ENCODE results near the gene HDAC4. TPM values are rescaled to one million over a fixed set of nuclear protein-coding genes. Genes with fewer than 3 reads are reported as not detected.

The HDAC4 gene
- total RNA-seq, 2 donors from 2014 or later = 34.1 to 39.1 TPM

DNA sequence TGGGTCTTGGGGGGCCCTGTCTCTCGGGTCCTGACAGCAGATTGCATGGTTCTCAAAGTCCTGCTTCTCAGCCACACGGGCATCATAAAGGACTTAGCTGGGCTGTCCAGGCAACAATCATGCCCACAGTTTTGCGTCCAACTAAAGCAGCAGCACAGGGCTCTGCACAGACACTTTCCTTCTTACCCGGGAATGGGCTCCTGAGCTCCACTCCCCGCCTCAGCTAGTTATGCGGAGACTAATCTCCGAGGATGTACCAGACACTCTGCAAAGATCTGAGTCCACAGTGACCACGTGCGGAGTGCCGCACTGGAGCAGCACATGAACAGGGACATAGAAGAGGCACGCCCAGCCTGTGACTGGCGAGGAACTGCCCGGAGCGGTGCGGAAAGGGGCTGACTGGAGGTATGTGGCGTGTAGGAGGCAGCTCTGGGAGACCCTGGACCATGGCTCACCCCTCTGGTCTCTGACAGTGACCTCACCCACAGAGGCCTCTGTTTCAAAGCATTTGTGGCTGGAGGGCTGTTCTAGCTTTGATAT is 270.0 kb downstream of the HDAC4 start:
- ATAC-seq (no peak), DNase-seq (ENCODE audit: low spot score in 2 of 2) (no peak)
- H3K27ac Mint-ChIP-seq = peak overlapping the region in 1 of 2 donors; percentile 55
- H3K36me3 Mint-ChIP-seq = peaks cover 0 to 1% of the 10 kb centered on the region in 2 donors
- no peaks in the 10 kb centered on the region for H3K9me3 Mint-ChIP-seq

DNA sequence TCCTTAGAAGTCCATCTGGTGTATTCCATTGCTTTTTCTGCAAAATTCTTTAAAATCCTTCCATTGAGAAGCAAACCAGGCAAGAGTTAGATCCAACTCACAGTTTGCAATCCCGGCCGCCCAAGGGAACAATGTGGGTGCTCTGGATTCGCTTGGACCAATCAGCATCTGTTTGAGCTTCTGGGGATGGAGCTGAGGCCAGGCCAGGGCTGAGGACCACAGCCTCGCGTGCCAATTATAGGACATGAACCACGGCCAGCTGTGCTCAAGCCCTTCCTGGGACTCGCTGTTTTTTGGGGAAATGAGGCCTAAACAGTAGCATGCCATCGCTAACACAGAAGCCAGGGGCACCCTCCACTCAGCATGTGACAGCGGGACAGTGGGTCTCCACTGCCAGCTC is 270.8 kb downstream of the HDAC4 start:
- H3K9me3 Mint-ChIP-seq = peaks cover 0 to 6% of the 10 kb centered on the region in 2 donors
- no peak overlapping the region for H3K27ac Mint-ChIP-seq
- peaks cover 8 to 9% of the 10 kb centered on the region in 2 donors for H3K36me3 Mint-ChIP-seq
- DNase-seq (ENCODE audit: low spot score in 2 of 2) (no peak), ATAC-seq (no peak)

- peaks cover 0 to 8% of the 10 kb centered on the region in 2 donors for H3K9me3 Mint-ChIP-seq
- ATAC-seq = no peak
- no peak for DNase-seq (ENCODE audit: low spot score in 2 of 2)
- no peak overlapping the region for H3K27ac Mint-ChIP-seq
- peaks cover 12 to 14% of the 10 kb centered on the region in 2 donors for H3K36me3 Mint-ChIP-seq
Observed at GRCh38 chr2:239129147-239129920, 271.5 kb downstream of the HDAC4 start.

- ATAC-seq (no peak), DNase-seq (ENCODE audit: low spot score in 2 of 2) (no peak)
- peaks cover 0 to 8% of the 10 kb centered on the region in 2 donors for H3K9me3 Mint-ChIP-seq
- H3K27ac Mint-ChIP-seq = no peak overlapping the region
- H3K36me3 Mint-ChIP-seq = peaks cover 12 to 14% of the 10 kb centered on the region in 2 donors
Observed at GRCh38 chr2:239128706-239129105, 272.1 kb downstream of the HDAC4 start.

DNA sequence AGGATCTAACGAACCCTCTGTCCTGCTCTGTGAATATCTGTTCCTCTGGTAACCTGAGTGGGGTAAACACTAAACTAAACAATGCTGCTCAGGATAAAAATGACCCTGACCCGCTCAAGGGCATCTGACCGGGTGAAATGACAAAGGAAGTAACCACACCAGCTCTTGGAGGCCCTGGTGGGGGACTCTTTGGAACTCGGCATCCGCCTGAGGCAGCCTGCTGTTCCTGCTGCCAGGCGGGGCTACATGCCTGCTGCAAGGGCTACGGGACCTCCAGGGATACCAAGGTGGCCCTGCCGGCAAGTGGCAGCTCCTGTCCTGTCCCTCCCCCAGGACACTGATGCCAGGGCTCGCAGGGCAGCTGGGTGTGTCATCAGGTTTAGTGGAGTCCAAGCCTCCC is 273.3 kb downstream of the HDAC4 start:
- no peak for ATAC-seq
- no peak for DNase-seq (ENCODE audit: low spot score in 2 of 2)
- peaks cover 12 to 14% of the 10 kb centered on the region in 2 donors for H3K36me3 Mint-ChIP-seq
- peaks cover 0 to 8% of the 10 kb centered on the region in 2 donors for H3K9me3 Mint-ChIP-seq
- no peak overlapping the region for H3K27ac Mint-ChIP-seq

DNA sequence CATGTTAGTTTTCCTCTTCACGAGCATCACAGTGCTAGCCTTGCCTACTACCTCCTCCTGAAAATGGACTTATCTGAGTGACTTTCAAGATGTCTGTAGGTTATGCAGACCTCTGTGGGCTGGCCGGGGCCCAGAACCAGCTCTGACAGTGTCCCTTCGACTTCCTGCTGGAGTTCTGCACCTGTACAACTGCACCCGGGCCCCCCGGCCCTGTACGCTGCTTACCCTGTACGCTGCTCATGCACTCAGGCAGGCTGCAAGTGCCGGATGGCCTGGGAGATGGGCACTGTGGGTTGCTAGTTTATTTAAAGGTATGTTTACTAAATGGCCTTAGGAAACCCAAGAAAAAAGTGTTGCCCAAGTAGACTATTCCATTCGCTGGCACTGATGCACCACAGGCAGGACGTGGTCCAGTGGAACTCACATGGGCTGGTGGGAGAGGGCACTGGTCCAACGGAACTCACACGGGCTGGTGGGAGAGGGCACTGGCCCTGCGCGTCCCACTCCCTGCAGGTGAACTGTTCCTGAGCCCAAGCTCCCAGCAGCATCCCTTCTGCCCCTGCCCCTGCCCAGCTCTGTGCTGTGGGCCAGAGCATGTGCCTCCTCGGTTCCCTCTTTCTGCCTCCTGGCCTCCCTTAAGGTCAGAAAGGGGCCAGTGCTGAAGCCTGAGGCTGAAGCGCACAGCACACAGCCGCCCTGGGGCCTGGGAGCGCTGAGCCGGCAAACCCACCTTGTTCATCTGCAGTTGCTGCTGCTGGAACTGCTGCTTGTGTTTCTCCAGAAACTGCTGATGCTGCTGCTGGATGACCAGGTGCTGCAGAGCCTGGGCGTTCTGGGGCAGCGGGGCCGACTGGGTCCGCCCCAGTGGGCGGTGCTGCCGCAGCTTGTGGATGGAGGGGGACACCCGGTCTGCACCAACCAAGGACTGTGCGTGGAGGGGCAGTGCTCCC is 274.8 kb downstream of the HDAC4 start:
- ATAC-seq = no peak

GRCh38 chr2:239124152-239124899 is 276.5 kb downstream of the HDAC4 start:
- no peak for DNase-seq (ENCODE audit: low spot score in 2 of 2)
- Mint-ChIP-seq H3K36me3 (peaks cover 12 to 14% of the 10 kb centered on the region in 2 donors), H3K27ac (peak overlapping the region in 1 of 2 donors; percentile 17), H3K9me3 (peaks cover 0 to 8% of the 10 kb centered on the region in 2 donors)
- no peak for ATAC-seq

More for the DNA sequence above, 274.8 kb downstream of the HDAC4 start:
- no peak for DNase-seq (ENCODE audit: low spot score in 2 of 2)
- Mint-ChIP-seq H3K27ac (no peak overlapping the region), H3K9me3 (peaks cover 0 to 8% of the 10 kb centered on the region in 2 donors), H3K36me3 (peaks cover 12 to 14% of the 10 kb centered on the region in 2 donors)

DNA sequence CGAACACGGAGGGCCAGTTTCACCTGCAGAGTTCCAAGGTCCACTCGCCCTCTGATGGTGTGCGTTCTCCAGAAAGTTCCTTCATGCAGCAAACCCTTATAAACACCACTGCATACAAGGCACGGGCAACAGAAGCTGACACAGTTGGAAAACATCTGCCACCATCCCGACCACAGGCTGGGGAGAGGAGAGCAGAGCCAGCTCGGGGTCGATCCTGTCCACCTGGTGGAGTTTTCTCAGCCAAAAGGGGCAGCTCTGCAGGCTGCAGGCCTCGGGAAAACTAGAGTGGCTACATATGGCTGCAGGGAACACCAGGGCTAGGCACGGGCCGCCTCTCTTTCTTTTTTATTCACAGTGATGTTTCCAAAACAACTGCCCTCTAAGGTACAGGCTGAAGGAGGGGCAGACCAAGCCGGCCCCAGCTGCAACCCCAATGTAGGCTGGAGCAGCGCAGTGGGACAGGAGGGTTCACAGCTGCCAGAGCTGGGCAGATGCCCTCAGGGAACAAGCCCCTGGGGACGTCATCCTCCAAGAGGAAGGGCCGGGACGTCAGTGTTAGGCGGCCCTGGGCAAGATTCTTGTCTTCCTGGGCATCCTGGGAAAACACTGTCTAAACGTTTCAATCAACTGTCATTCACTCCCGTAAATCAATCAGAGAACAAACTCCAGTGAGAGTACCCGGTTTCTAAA is 278.3 kb downstream of the HDAC4 start:
- Mint-ChIP-seq H3K9me3 (peaks cover 0 to 8% of the 10 kb centered on the region in 2 donors), H3K27ac (no peak overlapping the region), H3K36me3 (peaks cover 12 to 14% of the 10 kb centered on the region in 2 donors)
- ATAC-seq (no peak), DNase-seq (ENCODE audit: low spot score in 2 of 2) (no peak)

- peaks cover 12 to 14% of the 10 kb centered on the region in 2 donors for H3K36me3 Mint-ChIP-seq
- DNase-seq (ENCODE audit: low spot score in 2 of 2) = no peak
- H3K27ac Mint-ChIP-seq = no peak overlapping the region
- peaks cover 0 to 8% of the 10 kb centered on the region in 2 donors for H3K9me3 Mint-ChIP-seq
- ATAC-seq = no peak
Observed at GRCh38 chr2:239121600-239122012, 279.2 kb downstream of the HDAC4 start.

DNA sequence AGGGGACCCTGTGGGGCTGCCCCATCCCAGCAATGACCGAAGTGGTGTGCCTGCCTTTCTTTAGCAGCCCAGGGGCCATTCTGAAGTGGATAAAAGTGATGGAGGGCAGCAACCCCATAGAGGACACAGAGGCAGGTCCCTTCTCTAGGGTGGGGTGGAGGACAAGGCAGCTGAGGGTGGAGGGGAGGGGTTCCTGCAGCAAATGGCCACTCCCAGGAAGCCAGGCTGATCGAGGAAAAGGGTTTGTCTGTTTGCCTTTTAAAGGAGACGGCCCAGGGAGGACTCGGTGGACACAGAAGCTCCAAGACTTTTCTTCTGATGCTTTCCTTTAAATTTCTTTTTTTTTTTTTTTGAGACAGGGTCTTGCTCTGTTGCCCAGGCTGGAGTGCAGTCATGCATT is 280.2 kb downstream of the HDAC4 start:
- DNase-seq (ENCODE audit: low spot score in 2 of 2) (no peak), ATAC-seq (no peak)
- no peak overlapping the region for H3K27ac Mint-ChIP-seq
- H3K9me3 Mint-ChIP-seq = peaks cover 0 to 8% of the 10 kb centered on the region in 2 donors
- H3K36me3 Mint-ChIP-seq = peaks cover 10 to 11% of the 10 kb centered on the region in 2 donors

DNA sequence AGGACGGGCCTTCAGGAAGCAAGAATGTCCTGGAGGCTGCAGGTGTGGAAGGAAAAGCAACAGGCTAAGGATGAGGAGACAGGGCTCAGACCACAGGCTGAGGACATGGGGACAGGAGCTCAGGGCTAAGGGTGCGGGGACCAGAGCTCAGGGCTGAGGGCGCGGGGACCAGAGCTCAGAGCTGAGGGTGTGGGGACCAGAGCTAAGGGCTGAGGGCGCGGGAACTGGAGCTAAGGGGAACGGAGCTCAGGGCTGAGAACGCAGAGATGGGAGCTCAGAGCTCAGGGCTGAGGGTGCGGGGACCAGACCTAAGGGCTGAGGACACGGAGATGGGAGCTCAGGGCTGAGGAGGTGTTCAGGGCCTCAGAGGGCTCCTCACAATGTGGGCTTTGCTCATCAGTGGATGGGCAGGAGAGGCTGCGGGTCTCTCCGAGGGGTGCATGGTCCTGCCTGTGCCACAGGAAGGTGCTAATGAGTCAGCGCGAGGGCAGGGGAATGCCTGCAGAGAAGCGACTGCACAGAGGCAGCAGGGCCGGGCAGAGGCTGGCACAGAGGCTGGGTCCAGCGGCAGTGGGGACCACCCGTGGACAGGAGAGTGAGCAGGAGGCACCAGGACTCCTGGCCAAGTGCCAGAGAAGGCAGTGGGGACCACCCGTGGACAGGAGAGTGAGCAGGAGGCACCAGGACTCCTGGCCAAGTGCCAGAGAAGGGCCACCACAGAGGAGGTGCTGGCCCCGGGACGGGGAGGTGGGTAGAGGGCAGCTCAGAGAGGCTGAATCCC is 281.3 kb downstream of the HDAC4 start:
- H3K36me3 Mint-ChIP-seq = no peaks in the 10 kb centered on the region
- no peak for DNase-seq (ENCODE audit: low spot score in 2 of 2)
- H3K27ac Mint-ChIP-seq = peak overlapping the region in 1 of 2 donors; percentile 44
- peak in 1 of 2 donors; percentile 43 for ATAC-seq
- no peaks in the 10 kb centered on the region for H3K9me3 Mint-ChIP-seq

DNA sequence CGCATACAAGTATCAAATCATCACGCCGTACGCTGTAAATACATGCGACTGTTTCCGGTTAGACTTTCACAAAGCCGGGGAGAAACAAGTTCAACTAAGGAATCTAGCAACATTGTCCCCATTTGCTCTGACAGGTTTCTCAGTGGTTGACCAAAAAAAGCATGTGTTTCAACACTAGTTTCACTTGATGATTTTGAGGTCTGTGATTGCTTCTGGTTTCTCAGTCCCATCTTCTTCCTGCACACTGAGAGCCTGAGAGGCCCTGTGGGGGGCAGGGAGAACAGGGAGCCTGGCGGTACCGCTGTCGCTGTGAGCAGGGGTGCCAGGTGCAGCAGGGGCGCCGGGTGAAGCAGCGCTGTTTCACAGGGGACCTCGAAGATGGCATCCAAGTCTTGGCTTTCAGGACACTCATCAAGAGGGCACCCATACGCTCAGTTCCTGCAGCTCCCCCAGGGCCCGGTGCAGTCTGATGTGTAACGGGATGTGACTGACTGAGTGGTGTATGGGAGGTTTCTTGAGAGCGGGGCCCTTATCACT is 282.1 kb downstream of the HDAC4 start:
- H3K27ac Mint-ChIP-seq = peak overlapping the region in 1 of 2 donors; percentile 67
- peak; percentile 54 to 65 for ATAC-seq
- DNase-seq (ENCODE audit: low spot score in 2 of 2) = no peak
- H3K9me3 Mint-ChIP-seq = no peaks in the 10 kb centered on the region
- H3K36me3 Mint-ChIP-seq = no peaks in the 10 kb centered on the region

DNA sequence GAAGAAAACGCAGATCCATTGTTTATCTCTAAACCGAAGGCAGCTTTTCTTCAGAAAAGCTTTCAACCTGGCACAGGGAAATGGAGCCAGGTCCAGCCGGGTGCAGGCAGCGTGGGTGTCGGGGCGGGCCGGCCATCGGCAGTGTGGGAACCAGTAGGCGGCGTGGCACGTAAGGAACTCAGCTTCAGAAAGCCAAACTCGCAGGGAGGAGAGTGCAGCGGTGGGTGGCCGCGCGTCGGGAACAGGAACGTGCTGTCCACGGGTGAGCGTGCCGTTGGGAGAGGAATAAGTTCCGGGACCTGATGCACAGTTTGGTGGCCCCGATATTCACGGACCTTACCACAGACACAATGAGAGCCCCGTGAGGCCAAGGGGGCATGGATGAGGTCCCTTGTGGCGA is 282.6 kb downstream of the HDAC4 start:
- Mint-ChIP-seq H3K9me3 (no peaks in the 10 kb centered on the region), H3K36me3 (no peaks in the 10 kb centered on the region), H3K27ac (peak overlapping the region; percentile 37 to 67)
- ATAC-seq = no peak
- DNase-seq (ENCODE audit: low spot score in 2 of 2) = no peak

DNA sequence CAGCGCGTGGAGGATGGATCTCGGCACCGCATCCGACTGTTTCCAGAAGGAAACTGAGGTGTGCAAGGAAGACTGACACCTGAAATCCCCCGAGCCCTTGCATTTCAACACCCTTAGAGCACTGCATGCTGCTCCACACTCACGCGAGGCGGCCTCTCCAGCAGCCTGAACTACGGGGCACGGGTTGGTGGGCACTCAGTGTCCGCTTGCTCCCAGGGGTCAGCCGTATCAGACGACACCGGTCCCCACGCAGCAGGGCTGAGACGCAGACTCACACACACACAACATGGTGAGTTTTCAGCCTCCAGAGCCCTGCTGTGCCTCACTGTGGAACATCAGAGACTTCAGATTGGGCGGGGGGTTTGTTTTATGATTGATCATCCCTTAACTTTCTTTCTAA is 283.0 kb downstream of the HDAC4 start:
- Mint-ChIP-seq H3K9me3 (no peaks in the 10 kb centered on the region), H3K27ac (peak overlapping the region; percentile 37 to 67), H3K36me3 (no peaks in the 10 kb centered on the region)
- no peak for ATAC-seq
- DNase-seq (ENCODE audit: low spot score in 2 of 2) = no peak

Data from activated naive CD4-positive, alpha-beta T cell treated with anti-CD3 and anti-CD28 coated beads, Interleukin-2, amount 50 U/mL, for 72 hours (primary cell).